ENCODE data around the gene IQCF6.
"Not testable (repeated sequence)": the region's sequence is repeated elsewhere in the genome, so short reads cannot be mapped to it uniquely, and the experiment has no call there.

The IQCF6 gene

DNA sequence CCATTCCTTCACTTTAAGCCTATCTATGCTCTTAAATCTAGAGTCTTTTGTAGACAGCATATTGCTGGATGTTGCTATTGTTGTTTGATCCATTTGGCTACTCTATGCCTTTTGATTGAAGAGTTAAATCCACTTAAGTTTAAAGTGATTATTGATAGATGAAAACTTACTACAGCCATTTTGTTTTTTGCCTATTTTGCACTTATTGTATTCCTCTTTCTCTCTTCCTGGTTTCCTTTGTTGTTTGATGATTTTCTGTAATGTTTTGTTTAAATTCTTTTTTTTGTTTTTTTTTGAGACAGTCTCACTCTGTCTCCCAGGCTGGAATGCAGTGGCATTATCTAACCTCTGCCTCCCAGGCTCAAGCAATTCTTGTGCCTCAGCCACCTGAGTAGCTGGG is 19.8 kb downstream of the IQCF6 start:
- DNase-seq, result no peak

GRCh38 chr3:51753763-51754750 is 25.0 kb downstream of the IQCF6 start:
- not testable (repeated sequence) for DNase-seq

DNA sequence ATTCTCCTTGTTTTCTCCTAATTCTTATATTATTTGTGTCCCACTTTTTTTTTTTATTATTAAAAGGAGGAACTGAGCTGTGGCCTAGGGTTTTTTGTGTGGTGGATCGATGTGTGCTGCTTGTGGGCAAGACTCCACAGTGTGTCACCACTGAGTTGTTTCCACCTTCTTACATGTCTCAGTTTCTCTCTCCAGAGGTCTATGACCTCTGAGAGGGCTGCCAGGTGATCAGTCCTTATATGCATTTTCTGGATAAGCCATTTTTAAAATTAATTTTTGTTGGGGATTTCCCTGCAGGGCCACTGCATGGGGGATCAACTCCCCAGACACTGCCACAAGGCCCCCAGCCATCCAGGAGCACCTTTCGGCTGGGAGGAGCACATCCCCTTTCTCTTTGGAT is 27.8 kb downstream of the IQCF6 start:
- DNase-seq, result no peak

DNA sequence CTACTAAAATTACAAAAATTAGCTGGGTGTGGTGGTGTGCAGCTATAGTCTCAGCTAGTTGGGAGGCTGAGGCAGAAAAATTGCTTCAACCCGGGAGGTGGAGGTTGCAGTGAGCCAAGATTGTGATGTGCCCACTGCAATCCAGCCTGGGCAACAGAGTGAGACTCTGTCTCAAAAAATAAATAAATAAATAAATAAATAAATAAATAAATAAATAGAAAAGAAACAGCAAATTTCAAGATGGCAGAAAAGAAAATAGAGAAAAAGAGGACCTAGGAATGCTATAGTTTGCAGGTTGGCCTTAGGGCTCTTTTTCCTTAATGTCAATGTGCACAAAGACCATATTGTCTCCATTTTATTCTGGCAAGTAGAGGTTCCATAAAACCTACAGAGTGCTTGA is 28.2 kb downstream of the IQCF6 start:
- DNase-seq, result no peak

- DNase-seq, result no peak
Measured at GRCh38 chr3:51748327-51748726, 30.7 kb downstream of the IQCF6 start.

GRCh38 chr3:51747840-51748239 is 31.2 kb downstream of the IQCF6 start:
- DNase-seq, result no peak

- not testable (repeated sequence) for DNase-seq
Measured at GRCh38 chr3:51742978-51743377, 36.1 kb downstream of the IQCF6 start.

- not testable (repeated sequence) for DNase-seq
Measured at GRCh38 chr3:51742320-51742719, 36.7 kb downstream of the IQCF6 start.

GRCh38 chr3:51739110-51739509 is 39.9 kb downstream of the IQCF6 start:
- no peak for DNase-seq

- no peak for DNase-seq
Measured at GRCh38 chr3:51735950-51736349, 43.1 kb downstream of the IQCF6 start.

DNA sequence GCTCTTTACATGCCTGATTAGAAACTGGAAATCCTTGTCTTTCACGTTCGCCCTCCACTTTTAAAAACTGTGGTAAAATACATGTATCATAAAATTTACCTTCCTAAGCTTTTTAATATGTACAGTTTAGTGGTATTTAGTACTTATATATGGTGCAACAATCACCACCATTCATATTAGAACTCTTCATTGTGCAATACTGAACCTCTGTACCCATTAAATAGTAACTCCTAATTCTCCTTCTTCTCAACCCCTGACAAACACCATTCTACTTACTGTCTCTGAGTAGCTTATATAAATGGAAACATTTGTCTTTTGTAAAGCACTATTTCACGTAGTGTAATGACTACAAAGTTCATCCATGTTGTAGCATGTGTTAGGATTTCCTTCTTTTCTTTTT is 44.0 kb downstream of the IQCF6 start:
- no peak for DNase-seq

DNA sequence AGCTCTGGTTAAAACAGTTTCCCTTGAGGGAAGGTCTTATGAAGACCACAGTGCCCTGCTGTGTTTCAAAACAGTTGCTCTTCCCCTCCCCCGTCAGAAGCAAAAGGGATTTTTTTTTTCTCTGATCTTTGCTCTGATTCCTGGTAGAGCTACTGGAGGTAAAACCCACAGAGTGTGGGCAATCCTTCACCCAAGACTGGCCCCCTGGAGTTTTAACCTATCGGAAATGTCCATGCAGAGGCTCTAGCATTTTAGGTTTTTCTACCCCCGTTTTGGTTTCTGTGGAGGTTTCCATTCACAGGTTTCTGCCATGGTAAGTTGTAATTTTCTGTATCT is 44.5 kb downstream of the IQCF6 start:
- no peak for DNase-seq

DNA sequence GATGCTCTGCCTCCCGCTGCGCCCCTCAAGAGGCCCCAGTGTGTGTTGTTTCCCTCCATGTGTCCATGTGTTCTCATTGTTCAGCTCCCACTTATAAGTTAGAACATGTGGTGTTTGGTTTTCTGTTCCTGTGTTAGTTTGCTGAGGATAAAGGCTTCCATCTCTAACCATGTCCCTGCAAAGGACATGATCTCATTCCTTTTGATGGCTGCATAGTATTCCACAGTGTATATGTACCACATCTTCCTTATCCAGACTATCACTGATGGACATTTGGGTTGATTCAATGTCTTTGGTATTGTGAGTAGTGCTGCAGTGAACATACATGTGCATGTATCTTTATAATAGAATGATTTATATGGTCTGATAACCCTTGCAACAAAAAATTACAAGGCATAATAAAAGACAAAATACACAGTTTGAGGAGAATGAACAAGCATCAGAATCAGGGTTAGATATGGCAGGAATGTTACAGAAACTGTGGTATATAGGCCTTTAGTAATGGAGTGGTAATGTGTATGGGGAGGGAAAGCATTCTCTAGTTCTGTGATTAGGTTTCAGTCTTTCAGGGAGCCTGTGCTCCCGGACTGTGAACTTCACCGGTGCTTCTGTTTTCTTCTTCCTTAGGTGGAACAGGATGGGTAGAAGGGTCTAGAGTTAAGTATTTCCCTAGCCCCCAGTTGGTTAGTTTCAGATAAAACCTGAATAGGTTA is 45.0 kb downstream of the IQCF6 start:
- no peak for DNase-seq

DNA sequence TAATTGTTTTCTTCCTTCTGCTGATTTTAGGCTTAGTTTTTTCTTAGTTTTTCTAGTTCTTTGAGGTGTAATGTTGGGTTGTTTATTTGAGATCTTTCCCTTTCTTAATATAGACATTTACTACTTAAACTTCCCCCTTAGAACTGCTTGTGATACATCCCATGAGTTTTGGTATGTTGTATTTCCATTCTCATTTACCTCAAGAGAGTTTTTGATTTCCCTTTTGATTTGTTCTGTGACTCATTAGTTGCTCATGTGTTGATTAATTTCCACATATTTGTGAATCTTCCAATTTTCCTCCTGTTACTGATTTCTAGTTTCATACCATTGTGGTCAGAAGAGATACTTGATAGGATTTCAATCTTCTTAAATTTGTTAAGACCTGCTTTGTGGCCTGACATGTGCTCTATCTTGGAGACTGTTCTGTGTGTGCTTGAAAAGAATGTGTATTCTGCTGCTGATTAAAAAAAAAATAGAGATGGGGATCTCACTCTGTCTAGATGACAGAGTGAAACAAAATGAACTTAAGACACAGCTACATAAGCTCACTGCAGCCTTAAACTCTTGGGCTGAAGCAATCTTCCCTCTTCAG is 49.9 kb downstream of the IQCF6 start:
- no peak for DNase-seq
